GM21825 (cell line): ENCODE results near the gene IHH.

Experiments used
- ATAC-seq: cut with Tn5 transposase; IDR thresholded peaks from one replicate; pipeline ENCODE4 v1.9.1; 2021; ENCODE audit warnings: mild to moderate bottlenecking, moderate library complexity; ENCODE audit not compliant: unreplicated experiment

IHH gene

GRCh38 chr2:219041252-219041651 is 19.5 kb downstream of the IHH start, which contains the start of gene CFAP65:
TSS of gene CFAP65 (minus strand) at chr2:219041516. CDS start at chr2:219039048, 2,468 bp downstream.
- ATAC-seq = no peak

GRCh38 chr2:219038600-219038999 is 22.1 kb downstream of the IHH start:
- ATAC-seq = no peak

GRCh38 chr2:219037783-219038499 is 22.8 kb downstream of the IHH start:
- ATAC-seq = no peak

- no peak for ATAC-seq
These were observed 24.8 kb downstream of the IHH start for GRCh38 chr2:219035942-219036341.

- ATAC-seq = no peak
These were observed 25.9 kb downstream of the IHH start for GRCh38 chr2:219034823-219035222.

- no peak for ATAC-seq
These were observed 28.5 kb downstream of the IHH start for GRCh38 chr2:219032051-219032745.

GRCh38 chr2:219031005-219031738 is 29.5 kb downstream of the IHH start:
- ATAC-seq = no peak

GRCh38 chr2:219030177-219030940 is 30.4 kb downstream of the IHH start:
- no peak for ATAC-seq

GRCh38 chr2:219029829-219030165 is 30.9 kb downstream of the IHH start:
- peak; percentile 81 for ATAC-seq

- ATAC-seq = no peak
These were observed 31.5 kb downstream of the IHH start for GRCh38 chr2:219028996-219029828.

- ATAC-seq = no peak
These were observed 32.6 kb downstream of the IHH start for GRCh38 chr2:219028141-219028540.

GRCh38 chr2:219027511-219028055 is 33.1 kb downstream of the IHH start:
- ATAC-seq = no peak

- no peak for ATAC-seq
These were observed 33.8 kb downstream of the IHH start for GRCh38 chr2:219026946-219027345.

- ATAC-seq = no peak
These were observed 34.8 kb downstream of the IHH start for GRCh38 chr2:219025637-219026585.

GRCh38 chr2:219024059-219024458 is 36.7 kb downstream of the IHH start:
- ATAC-seq = no peak

- ATAC-seq = no peak
These were observed 37.6 kb downstream of the IHH start for GRCh38 chr2:219023045-219023605.

- no peak for ATAC-seq
These were observed 38.1 kb downstream of the IHH start for GRCh38 chr2:219022616-219023015.

- no peak for ATAC-seq
These were observed 38.7 kb downstream of the IHH start for GRCh38 chr2:219022041-219022440.
